Measurements from ENCODE around the gene BCAS3.

The BCAS3 gene

DNA sequence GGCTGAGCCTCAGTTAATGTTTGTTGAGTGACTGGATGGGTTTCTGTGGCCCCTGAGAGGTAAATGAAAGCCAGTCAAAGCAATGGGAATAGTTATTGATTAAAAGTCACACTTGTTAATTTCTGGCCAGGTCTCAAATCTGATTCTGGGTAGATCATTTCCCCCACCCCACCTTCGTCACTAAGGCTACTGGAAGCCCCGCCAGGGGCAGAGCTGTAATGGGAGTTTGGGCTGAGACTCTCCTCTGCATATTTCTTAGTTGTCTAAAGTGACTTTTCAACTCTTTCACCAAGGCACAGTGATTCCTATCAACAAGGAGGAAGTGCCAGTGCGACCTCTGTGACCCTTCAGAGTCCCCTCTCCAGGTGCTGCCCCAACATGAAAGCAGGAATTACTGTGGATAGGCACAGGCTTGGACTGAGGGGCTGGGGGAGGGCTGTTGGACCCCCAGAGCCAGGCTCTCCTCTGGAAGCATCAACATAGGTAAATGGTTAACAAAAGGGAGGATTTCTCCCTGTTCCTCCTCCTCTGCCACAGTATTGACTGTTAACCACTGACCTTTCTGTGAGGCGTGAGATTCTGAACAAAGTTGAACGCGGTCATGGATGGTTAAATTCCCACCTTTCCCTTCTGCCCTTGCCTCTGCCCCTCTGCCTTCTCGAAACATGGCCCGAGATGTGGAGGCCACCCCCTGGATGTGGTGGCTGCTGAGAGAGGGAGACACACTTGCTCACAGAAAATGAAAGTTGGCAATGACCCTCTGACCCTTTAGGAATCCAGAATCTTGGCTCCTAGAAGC, 701.2 kb downstream of the BCAS3 start:
- no peak for DNase-seq

DNA sequence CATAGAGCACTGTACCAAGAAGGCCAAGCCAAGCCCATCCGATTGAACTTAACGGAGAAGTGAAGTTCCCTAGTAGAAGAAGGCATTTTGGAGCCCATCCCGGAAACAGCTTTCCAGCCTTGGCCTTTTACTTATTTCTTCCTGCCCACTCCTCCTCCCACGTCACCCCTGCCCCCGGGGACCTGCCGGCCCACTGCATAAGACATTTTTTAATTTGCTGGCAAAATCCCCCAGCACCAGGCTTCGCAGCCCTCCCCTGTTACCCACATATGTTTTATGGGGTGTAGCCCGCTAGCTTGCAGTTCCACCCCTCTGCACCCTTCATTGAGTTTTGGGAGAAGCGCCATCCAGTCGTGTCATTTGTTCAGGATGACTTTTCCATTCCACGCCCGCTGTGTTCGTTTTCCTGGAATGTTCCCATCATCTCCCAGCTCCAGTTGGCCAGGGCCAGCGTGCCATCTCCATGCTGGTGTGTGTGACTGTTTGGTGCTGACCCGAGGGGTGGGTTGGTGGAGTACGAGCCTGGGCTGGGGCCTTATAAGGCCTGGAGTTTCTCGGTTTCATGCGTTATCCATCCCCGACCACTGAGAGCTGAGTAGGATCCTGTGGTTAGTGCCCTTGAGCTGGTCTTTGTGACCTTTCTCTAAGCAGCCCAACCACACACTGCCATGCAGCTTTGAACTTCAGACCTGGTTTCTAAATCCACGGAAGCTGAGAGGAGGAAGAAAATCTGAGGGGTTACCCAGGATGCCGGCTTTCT, 702.0 kb downstream of the BCAS3 start:
- no peak for DNase-seq

DNA sequence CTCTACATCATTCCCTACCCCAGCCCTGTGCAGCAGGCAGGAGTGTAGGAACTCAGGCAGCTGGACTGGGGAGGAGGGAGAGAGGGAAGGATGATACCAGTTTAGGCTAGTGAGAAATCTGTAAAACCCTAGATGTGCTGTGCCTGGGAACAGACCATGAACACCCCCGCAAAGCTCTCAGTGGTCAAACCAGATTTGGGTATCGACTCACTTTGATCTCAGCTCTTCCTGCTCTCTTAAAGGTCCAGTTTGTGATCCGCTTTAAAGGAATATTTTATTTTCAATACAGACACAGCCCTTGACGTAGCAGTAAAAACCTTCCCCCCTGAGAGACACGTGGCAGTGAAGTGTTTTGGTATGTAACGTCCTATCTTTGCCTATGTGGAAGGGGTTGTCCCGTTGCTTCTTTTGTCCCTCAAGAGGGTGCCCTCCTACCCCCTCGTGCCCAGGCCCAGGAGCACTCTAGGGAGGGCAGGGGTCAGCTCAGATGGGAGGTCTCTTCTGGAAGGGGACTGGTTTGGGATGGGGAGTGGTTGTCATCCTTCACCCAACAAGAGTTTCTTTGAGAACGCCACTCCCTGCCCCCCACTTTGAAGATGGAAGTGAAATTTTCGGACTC, 702.7 kb downstream of the BCAS3 start:
- no peak for DNase-seq

DNA sequence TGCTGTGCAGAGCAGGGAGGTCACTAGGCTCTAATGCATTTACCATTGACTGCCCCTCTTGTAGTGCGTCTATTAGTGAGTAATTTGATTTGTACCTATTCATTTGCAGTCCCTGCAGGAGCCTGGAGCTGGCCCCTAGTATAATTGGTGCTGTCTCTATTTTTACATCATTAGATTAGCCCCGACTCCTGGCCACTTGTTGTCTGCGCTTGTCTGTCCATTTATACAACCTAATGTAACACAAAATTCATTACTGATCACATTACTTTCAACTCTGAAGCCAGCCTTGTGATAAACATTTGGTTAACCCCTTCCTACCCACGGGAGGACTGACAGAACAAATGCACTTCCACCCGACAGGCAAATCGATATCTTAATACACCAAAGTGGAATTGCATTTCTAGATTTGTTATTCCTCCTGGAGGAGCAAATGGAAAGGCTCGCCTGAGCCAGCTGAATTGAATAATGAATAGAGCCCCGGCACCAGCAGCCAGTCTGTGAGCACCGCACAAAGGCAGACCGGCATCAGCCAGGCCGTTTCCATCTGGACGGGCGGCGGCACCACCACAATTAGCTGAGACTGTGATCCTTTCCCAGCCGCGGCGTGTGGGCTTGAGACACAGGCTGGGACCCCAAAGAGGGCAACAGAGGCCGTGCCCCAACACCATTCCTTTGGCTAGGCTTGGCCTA, 703.3 kb downstream of the BCAS3 start:
- DNase-seq, result no peak

DNA sequence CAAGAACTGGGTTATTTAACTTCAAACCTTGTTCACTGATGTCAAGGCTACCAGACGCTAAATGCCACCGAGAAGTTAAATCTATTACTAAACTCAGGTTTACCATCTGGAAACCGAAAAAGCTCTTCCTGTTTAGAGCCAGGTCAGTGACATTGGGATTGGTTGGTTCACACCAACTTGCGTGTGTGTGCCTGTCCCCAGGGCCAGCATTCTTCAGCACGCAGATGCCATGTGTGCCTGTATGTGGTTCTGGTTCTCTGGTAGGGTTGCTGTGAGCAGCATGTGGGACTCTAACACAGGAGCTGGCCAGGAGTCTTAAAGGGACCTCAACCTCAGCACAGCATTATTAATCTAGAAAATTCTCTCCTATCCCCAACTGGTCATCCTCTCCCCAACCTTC, 703.9 kb downstream of the BCAS3 start:
- DNase-seq, result no peak

DNA sequence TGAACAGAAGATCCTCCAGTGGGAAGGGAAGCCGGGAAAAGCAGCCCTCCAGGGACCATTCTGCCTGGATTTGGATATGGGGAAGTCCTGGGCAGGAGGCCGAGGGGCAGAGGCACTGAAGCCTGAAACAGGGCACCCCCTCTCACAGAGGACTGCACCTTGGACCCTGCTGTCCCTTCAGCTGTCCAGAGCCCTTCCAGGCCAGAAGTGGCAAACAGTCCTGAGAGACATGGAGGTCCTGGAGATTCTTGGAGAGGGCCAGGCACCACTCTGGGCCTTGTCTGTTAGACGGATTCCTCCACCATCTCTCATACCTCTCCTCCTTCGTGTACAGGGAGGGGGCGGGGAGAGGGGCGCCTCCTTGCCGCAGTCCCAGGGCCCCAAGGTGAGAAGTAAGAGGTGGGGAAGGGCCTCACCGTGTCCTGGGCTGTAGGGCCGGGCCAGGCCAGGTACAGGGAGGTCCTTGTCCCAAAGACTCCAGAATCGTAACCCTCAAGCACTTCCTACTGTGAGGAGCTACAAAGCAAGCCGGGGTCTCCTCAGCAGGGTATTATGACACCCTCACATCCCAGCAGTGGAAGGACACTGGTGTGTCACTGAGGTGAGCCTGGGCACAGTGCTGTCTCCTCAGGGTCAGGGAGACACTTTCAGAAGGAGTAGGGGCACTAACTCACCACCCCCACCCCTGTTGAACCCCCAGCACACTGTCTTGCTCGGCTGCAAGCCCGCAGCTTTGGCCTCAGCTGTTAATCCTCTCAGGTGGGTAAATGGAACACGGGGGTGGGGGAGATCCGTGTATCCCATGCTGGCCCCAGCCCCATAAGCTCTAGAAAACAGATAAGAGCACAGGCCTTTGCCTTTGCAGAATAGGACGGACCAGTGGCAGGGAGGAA, 705.4 kb downstream of the BCAS3 start:
- DNase-seq, result no peak

DNA sequence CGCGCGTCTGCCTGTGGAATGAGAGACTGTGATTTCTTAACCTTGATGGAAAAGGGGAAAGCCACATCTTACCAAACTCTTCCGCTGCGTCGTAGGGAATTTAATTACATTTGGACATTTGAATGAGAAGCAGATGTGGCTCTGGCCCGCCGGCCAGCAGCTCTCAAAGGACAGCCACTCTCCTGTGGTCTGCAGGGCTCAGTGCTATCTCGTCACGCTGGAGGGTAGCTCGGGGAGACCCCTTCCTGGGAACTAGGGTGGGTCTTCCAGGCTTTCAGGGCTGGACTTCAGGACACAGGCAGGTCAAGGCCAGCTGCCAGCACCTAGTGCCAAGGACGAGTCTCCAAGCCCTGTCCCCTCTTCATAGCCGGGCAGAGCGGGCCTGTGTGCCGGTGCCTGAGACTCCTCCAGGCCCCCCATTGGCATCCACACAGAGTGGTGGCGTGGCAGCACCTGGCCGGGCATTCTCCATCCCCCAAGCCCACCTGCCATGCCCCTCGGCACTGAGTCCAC, 706.1 kb downstream of the BCAS3 start:
- DNase-seq, result no peak

DNA sequence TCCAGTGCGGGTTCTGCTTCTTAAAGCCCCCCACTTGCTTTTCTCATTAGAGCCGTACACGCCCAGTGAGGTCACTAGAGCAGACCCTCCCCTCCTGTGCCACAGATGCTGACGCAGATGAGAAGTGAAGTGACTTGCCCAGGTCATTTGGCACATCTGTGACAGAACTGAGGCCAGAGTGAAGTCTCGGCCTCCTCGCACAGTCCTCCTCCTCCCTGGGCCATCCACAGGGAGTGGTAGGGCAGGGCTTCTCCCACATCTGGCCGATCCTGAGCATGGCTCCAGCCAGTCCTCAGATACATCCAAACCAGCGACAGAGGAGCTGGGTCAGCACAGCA, 706.7 kb downstream of the BCAS3 start:
- DNase-seq, result no peak

DNA sequence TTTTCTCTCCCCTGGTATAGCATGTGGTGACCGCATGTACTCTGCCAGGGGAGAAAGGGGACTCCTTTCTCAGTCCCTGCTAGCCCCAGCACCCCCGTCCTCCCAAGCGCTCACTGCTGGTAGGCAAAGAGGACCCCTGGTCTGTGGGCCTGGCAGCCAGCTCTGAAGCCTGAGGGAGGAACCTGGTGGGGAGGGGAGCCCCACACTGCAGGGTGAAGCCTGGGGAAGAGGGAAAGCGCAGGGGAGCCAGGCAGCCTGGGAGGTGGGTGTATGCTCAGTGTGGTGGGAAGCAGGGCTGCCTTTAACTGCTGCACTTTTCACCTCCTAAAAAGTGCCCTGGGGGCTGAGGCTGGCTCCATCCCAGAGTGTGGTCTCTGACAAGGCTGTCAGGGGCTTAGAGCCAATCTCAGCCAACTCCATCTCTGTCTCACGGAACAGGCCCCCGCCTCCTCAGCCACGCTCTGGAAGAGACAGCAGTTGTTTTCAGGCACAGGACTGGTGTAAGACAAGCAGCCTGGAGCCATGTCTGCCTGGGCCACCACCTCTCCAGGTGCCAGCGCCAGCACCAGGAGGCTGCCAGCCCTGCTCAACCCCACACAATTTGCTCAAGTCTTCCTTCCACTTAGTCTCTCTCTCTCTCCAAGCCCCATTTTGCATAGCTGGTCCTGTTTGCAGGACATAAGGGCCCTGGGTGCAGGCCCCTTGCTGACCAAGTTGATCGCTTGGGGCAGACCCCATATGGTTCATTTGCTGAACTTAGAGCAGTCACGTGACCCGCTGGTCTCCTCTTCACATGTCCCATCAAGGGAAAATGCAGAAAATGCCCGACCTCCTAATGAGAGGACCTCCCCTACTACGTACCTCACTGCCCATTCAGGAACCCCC, 707.3 kb downstream of the BCAS3 start:
- no peak for DNase-seq

DNA sequence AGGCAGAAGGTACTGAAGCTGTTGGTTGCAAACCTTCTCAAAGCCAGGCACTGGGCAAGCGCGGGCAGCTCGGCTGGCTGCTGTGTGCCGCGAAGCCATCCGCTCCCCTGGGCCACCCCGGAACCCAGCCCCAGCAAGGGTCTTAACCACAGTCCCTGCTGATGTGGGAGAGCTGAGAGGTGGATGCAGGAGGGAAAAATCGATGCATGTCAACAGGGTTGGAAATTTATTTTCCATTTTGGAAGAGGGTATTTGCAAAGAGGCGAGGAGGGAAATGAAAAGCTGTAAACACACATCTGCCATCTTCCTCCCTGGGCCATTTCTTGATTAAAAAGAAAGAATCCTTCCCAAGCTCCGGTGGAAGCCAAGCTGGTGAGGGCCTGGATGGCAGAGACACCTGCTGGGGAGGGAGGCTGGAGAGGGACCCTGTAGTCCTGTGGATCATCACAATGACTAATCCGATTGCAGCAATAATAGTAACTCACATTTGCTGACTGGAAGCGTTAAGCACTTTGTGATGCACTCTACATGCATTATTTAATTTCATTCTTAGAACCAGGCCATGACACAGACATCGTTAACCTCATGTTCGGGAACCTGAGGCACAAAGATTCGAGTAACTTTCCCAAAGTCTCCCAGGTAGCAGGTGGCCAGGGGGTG, 708.1 kb downstream of the BCAS3 start:
- DNase-seq, result no peak

DNA sequence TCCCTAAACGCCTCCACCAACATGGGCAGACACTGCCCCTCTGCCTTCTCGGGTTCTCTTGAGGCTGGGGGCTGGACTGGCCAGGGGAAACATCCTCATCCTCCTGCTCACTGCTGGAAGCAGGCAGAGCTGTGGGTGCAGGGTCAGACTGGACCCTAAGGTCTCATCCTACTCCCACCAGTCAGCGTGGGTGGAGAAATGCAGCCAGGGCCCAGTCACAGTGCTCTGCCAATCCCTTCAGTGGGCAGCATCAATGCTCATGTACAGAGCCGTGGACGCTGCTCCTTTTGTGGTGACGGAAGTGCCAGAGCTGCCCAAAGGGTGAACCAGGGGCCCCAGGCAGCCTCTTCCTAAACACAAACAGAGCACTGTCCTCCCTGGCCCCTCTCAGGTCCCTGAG, 708.6 kb downstream of the BCAS3 start:
- DNase-seq, result no peak

DNA sequence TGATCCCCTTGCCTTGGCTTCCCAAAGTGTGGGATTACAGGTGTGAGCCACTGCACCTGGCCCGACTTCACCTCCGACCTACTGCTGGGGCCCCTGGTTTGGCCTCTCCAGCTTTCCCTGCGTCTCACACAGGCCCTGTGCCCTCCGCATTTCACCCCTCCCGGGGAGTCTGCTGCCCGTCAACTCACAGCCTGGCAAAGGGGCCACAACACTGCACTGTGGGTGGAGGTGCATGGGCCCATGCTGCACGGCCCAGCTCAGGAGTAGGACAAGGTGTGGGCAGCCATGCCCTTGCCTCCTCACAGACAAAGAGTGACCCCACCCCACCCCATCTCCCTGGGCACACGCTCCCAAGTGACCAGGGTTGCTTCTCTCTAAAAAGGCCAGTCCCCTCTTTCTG, 709.4 kb downstream of the BCAS3 start:
- DNase-seq, result no peak

DNA sequence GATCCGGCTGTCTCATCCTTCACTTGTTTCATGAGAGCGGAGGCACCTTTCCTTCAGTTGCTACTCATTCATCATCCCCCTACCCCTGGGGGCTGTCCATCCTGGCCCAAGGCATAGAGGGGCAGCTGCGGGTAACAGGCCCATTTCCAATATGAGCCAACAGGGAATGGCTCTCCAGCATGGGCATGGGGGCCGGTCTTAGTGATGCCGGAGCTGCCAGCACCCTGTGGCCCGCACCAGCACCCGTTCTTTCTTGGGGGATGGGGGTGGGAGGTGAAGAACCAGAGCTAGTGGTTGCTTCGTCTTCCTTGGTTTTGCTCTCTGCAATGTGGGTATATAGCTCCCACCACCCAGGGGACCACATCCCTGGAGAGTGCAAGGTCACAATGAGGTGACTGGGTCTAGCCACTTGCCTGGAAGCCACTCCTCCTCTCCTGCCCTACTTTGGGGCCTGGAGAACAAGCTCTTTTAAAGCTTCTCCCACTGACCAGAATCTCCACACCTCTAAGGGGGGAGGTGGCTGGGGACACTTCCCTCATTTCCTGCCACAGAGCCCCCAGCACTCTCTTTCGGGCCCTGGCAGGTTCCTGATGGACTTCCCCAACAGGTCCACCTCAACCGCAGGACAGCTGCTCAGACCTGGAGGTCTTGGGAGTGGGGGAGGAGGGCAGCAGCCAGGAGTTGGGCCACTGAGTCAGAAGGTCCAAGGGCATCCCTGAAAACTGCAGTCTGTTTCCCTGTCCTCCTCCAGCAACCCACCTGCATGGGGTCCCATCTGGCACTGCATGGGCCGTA, 710.1 kb downstream of the BCAS3 start:
- DNase-seq, result no peak

DNA sequence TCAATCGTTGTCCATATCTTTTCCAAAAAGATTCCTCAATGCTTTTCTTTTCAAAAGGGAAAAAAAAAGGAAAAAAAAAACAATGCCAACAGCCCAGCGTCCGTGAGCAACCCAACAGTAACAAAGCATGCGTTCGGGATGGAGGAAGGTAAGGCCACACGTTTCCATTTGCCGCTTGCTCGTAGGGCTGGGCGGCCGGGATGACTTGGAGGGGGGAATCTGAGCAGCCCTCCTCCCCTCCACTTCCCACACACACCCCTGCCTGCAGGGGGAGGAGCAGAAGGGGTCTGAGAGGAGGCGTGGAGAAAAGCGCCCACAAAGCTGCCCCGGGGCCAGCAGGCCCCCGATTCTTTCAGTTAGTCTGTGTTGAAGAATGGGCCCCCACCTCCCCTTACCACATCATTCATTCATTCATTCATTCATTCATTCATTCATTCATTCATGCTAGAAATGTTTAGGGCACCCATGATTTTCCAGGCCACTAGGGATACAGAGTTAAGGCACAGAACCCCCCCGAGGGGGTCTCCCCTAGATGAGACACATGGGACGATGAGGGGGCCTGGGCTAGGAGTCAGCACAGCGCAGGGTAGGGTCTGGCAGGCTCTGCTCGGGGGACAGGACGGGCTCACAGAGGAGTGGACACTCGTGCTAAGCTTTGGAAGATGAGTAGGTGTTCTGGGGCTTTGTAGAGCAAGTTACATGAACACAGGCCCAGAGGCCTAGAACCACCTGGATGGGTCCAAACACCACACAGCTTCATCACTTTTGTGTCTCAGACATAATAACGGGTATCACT, 711.1 kb downstream of the BCAS3 start:
- no peak for DNase-seq

DNA sequence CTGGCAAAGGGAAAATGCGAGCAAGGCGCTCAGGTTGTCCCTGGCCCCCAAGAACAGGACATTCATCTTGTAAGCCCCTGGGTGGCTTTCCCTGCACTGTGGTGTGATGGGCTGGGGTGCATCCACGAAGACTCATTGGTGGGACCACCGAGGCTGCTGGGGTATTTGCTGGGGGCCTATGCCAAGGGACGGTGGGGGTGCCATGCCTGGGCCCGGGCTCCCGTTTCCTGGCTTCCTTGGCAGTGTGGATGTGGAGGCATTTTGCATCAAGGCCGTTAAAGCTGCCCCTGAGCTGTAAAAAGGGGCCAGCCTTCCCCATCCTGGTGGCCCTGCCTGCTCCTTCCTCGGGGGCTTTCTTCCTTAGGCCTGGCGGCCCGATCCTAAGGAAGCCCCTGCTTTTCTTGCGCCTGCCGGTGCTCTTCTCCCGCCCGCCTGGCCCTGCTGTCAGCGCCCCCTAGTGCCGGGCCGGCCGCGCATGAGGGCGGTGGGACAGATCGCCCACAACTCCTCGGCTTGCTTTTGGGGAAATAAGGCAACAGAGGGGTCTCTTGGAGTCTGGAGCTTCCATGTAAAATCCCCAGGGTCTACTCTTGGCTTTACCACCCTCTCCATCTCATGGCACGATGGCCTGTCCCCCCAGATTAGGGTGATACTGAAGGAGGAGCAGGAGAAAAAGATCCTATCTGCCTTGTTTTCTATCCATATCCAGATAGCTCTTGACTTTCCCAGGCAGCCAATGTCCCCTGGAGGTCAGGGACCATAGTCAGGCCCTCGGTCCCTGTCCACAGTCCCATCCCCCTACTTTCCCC, 712.2 kb downstream of the BCAS3 start:
- peak; percentile 34 for DNase-seq

DNA sequence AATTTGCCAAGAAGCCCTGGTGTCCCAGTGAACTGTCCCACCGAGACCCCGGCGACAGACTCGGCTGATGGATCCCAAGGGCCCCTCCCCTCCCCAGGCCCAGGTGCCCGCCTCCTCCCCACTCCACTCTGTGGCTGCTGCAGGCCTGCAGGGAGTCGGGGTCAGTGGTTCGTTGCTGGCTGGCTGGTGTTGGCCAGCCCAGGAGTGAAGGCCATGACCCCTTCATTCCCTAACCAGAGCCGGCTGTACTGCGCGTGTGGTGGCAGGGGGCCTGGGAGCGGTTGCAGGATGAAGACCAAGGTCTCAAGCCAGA, 712.8 kb downstream of the BCAS3 start:
- DNase-seq, result no peak

DNA sequence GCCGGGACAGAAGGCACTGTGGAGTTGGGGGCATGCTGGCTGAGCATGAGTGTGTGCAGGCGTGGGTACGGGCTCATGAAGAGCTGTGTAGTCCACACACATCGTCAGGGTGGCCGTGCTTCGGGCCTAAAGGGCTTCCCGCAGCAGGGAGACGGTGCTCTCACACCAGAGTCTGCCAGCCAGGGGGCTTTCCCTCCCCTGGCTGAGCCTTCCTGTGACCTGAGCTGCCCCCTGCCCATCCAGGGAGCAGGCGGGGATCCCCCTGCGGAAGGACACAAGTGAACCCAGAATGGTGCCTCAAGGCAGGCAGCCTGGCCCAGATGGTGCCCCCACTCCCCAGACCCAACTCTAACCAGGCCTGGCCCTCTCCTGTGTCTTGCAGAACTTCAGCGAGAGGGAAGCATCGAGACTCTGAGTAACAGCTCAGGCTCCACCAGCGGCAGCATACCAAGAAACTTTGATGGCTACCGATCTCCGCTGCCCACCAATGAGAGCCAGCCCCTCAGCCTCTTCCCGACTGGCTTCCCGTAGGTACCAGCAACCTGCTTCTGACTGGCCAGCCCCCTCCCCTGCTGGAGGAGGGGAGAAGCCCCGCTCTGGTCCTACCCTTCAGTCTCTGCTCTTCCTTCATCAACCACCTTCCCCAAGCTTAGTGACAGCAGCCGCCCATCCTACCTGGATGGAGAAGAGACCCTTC, 714.1 kb downstream of the BCAS3 start:
- no peak for DNase-seq

DNA sequence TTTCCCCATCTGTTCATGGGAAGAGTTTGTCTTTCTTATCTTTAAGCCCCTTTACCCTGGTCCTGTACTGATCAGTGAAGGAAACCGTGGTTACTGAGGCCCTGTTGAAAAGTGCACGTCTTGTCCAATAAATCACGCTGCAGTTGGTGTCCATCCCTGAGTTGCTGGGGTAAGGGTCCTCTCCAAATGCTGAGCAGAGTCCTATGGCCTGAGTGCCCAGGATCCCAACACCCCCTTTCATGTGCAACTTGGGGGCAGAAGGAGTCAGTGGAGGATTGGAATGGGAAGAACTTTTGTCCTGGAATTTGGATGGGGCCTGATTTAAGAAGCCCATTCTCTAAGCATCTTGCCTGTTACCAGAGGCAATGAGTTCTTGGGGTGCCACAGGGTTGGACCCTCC, 715.0 kb downstream of the BCAS3 start:
- DNase-seq, result no peak
